Measurements from ENCODE around the gene TARBP2.
A peak's percentile ranks its signal among the peaks of the same experiment; 100 is the strongest.
"Not testable (repeated sequence)": the region's sequence is repeated elsewhere in the genome, so short reads cannot be mapped to it uniquely, and the experiment has no call there.

Gene TARBP2

DNA sequence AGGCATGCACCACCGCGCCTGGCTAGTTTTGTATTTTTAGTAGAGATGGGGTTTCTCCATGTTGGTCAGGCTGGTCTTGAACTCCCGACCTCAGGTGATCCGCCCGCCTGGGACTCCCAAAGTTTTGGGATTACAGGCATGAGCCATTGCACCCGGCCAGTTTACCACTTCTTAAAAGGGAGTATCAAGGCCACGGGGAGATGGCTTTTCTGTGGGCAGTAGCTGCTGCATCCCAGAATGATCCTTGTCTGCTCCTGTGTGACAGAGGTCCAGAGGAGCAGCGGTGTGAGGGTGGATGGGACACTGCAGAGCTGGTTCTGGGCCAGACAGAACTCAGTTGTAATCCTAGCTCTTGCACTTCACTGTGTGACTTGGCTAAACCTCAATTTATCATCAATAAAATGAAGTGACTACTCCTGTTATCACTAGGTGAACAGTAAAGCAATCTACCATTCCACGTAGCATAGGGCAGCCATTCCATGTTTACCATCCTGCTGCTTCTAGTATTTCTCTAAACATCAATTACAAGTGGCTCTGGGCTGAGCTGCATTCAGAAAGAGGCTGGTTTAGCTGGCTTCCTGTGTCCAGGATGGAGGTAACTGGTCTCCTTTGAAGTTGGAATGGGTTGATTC, 9.2 kb downstream of the TARBP2 start:
- DNase-seq (ENCODE audit: insufficient read length, low spot score): no peak
- FAIRE-seq: no peak

DNA sequence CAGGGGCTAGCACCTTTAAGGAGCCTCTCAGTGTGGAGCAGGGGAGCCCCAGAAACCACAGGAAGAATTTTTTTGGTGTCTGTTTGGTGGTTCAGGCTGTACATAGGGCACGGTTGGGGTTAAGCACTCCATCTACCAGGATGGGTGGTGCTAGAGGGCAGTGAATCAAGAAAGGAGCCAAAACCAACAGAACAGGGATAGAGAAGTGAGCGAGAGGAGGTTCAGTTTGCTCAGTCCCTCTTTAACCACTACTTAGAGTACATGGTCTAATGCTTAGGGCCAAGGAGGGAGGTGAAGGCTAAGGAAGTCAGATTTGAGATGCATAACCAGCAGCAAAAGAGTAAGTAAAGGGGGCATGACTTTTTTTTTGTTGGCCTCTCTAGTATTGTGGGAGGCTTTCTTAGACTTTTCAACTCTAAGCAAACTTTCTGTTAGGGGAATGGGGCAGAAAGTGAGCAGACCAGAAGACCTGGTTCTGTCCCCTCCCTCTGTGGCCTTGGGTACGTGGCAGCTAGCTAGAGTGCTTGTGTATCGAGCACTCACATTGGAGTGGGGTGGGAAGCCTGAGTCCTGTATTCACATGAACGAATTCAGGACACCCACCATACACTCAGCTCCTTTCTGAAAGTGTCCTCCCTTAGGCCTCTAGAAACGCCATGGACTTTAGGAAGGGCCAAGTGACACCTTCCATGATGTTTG, 12.8 kb downstream of the TARBP2 start:
- DNase-seq (ENCODE audit: insufficient read length, low spot score): no peak
- FAIRE-seq: no peak

DNA sequence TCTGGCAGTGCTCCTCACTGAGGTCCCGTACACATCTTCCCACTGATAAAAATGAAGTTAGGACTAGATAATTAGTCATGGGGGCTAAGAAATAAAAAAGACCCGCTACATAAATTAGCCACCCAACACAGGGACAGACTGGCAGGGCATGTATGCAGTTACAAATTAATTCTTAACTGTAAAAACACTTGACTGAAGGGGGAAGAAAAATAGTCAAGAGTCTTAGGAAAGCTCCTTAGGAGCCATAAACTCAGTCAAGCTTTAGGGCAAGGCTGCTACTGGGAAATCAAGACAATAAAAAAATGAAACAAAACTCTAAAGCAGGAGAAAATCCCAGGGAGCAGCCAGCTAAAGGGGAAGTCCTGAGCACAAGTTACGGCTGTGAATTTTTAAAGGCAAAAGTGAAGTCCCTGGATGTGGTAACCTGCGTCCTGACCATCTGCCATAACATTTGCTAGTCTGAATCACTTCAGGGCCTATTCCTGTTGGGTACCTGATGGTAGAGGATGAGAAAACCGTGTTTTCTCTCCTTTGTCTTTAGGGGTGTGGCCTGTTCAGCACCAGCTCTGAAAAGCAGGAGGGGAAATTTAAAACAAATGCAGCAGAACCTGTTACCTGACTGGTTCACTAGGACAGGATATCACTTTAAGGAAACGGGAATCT, 13.7 kb downstream of the TARBP2 start:
- DNase-seq (ENCODE audit: insufficient read length, low spot score) (no peak), FAIRE-seq (no peak)

DNA sequence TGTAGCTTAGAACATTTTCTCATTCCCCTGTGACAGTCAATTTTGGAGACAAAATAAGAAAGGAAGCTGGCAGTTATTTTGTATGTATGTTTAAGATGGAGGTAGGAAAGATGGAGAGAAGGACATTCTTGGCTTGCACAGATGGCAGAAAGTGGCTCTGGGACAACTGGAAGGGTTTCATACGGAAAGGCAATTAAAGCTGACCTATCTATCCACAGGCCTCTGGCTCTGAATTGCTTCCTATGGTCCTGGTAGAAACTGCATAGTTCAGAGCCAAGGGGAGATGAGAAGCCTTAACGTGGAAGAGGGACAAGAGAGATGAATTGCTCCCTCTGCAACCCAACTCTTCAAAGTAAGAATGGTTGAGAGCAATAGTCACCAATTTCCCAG, 14.2 kb downstream of the TARBP2 start:
- FAIRE-seq (no peak), DNase-seq (ENCODE audit: insufficient read length, low spot score) (no peak)

DNA sequence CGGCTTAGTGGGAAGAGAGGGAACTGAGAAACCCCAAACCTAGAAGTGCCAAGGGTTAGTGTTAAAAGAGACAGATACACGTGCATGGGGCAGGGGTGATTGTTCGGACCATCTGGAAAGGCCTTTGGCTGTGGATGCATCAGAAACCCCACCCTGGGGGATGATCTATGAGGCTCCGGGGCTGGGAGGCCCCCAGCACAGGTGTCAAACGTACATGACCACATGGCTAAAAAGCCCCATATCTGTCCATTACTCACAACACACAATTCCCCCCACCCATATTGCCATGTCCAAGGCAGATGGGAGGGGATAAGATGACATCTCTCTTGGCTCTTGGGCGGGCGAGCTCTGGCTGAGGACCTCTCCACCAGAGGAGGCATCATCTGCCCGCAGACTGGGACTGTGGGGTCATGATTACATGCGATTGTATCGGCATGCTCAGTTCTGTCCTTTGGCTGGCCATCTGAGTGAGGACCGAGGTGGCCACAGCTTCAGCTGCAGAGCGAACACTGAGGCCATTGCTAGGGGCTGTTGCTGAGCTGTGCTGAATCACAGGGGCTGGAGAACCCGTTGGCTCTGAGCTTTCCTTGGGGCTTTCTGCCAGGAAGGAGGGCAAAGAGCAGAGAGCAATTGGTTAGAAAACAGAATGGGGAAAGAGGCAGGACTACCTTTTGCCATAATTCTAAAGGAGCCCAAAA, 15.8 kb downstream of the TARBP2 start:
- DNase-seq (ENCODE audit: insufficient read length, low spot score): no peak
- FAIRE-seq: no peak

- no peak for FAIRE-seq
- DNase-seq (ENCODE audit: insufficient read length, low spot score): no peak
These were observed 17.3 kb downstream of the TARBP2 start for GRCh38 chr12:53518381-53518780.

DNA sequence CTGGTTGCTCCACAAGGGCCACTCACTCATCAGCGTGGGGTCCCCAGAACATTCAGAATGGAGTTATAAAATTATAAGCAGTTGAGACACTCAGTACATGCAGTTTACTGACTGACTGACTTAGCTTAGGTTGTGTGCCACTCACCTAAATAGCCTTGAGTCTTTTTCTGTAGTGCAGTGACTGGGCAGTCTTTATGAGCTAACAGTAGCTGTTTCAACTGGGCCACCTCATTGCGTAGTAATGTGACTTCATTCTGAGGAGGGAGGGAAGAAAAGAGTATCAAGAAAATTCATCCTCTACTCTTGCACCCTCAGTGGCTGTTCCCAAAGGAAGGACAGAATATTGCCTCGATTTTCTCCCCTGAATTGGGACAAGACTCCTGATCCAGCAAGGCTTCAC, 22.0 kb downstream of the TARBP2 start:
- no peak for FAIRE-seq
- DNase-seq (ENCODE audit: insufficient read length, low spot score): no peak

GRCh38 chr12:53524476-53524875, 23.4 kb downstream of the TARBP2 start:
- FAIRE-seq: no peak

DNA sequence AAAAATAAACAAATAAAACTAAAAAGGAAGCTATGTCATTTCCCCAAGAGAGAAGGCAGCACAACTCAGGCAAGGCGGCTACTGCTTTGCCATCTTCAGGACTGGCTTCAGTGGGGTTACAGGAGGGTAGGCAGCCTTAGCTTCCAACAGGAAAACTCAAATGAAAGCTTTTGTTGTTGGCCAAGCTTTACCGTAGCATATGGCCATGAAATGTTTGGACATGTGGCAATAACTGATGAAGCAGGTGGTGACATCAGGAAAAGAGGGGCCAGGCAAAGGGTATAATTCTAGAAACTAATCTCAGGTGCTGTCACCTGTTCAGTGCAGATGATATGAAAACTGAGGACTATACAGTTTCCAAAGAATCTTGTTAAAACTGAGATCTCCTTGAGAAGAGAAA, 29.0 kb downstream of the TARBP2 start:
- FAIRE-seq: no peak

More at GRCh38 chr12:53524476-53524875, 23.4 kb downstream of the TARBP2 start:
- no peak for DNase-seq (ENCODE audit: insufficient read length, low spot score)

DNA sequence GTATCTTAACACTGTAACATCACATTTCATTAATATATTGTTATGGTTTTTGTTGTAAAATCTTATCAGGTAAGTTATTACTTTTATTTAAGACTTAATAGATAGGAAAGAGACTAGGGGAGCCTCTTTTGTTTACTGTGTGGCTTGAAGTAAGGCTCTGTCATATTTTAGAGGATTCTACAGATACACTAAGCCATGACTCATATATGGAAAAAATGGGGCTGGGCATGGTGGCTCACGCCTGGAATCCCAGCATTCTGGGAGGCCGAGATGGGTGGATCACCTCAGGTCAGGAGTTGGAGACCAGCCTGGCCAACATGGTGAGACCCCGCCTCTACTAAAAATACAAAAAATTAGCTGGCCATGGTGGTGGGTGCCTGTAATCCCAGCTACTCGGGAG, 29.8 kb downstream of the TARBP2 start:
- DNase-seq (ENCODE audit: insufficient read length, low spot score) (no peak), FAIRE-seq (no peak)

More for the DNA sequence above, 29.0 kb downstream of the TARBP2 start:
- no peak for DNase-seq (ENCODE audit: insufficient read length, low spot score)

DNA sequence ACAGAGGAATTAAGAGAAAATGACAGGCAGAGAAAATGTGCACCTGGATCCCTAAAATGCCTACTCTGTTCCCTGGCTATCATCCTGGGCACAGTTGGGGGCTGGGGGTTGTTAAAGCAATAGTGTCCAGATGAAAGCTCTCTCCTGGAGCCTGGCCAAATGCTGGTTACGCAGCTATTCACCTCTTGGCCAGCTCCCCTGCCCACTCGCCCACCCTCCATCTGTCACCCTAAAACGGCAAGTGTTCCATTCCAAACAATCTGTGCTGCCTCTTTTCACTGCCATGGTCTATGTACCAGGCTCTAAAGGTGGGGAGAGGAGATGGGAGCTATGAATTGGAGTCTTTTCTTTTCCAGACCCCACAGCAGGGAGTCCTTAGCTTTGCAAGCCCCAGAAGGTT, 30.9 kb downstream of the TARBP2 start:
- FAIRE-seq (no peak), DNase-seq (ENCODE audit: insufficient read length, low spot score) (no peak)

GRCh38 chr12:53532524-53533445, 31.7 kb downstream of the TARBP2 start:
- DNase-seq (ENCODE audit: insufficient read length, low spot score) (no peak), FAIRE-seq (no peak)

DNA sequence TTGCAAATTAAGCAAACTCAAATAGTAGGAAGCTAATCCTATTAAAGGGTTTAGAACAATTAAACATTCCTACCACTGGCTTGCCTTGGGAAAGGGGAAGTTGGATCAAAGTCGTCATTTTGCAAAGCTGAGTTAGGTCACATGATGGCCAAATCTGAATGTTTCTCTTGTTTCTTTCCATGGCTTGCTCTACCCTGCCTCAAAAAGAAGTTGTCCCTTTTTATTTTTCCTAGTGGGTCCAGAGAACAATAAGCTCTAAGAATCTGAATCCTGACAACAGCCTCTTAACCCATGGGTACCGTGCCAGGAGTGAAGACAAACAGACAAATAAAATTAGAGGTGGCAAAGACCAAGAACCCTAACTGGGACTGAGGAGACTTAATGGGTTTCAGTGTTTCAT, 32.4 kb downstream of the TARBP2 start:
- FAIRE-seq (no peak), DNase-seq (ENCODE audit: insufficient read length, low spot score) (no peak)

DNA sequence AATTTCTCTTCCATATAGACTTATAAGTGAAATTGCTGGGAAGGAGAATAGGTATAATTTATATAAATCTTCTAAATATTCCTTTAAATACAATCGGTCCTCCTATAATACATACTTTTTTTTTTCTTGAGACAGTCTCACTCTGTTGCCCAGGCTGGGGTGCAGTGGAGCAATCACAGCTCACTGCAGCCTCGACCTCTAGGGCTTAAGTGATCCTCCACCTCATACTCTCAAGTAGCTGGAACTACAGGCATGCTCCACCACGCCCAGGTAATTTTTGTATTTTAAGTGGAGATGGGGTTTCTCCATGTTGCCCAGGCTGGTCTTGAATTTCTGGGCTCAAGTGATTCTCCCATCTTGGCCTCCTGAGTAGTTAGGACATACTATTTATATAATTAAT, 35.9 kb downstream of the TARBP2 start:
- FAIRE-seq: no peak

DNA sequence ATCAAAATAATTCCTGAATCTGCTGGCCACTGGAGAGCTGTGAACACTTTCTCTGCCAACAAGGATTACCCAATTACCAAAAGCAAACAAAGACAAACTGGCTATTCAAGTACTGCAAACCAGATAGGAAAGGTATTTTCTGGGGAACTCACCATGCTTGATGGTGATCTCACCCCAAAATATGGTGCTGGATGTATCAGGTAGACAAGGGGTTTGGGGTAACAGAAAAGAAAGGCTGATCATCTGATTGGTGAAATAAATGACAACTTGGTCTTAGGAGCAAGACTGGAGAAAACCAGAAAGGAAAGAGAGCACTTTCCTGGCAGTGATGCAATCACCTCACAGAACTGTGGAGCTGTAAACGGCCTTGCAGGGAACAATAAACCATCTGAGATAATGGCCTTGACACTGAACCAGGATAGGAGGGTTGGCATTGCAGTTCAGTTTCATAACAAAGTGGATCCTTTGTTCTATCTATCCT, 37.2 kb downstream of the TARBP2 start:
- FAIRE-seq: no peak
- no peak for DNase-seq (ENCODE audit: insufficient read length, low spot score)

More for the DNA sequence above, 35.9 kb downstream of the TARBP2 start:
- no peak for DNase-seq (ENCODE audit: insufficient read length, low spot score)

- FAIRE-seq (no peak), DNase-seq (ENCODE audit: insufficient read length, low spot score) (no peak)
These were observed 38.4 kb downstream of the TARBP2 start for GRCh38 chr12:53539526-53539925.

- FAIRE-seq: no peak
- peak; percentile 58 for DNase-seq (ENCODE audit: insufficient read length, low spot score)
These were observed 42.5 kb downstream of the TARBP2 start for GRCh38 chr12:53543539-53543938.

GRCh38 chr12:53548354-53548753, 47.3 kb downstream of the TARBP2 start:
- not testable (repeated sequence) for FAIRE-seq; DNase-seq (ENCODE audit: insufficient read length, low spot score)

DNA sequence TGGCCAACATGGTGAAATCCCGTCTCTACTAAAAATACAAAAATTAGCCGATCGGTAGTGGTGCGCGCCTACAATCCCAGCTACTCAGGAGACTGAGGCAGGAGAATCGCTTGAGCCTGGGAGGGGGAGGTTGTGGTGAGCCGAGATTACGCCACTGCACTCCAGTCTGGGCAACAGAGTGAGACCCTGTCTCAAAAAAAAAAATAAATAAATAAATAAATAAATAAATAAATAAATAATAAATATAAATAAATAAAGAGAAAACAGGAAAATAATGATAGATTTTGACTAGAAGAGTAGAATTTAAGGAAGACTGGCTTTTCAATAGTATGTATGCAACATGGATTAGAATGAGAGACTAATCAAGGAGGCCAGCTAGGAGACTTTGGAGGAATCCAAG, 49.0 kb downstream of the TARBP2 start:
- not testable (repeated sequence) for FAIRE-seq; DNase-seq (ENCODE audit: insufficient read length, low spot score)

- DNase-seq (ENCODE audit: insufficient read length, low spot score): no peak
- FAIRE-seq: no peak
These were observed 49.5 kb downstream of the TARBP2 start for GRCh38 chr12:53550595-53550994.

All from HTR-8/SVneo (cell line).